Activated CD4-positive, alpha-beta T cell treated with anti-CD3 and anti-CD28 coated beads, Interleukin-2, amount 50 U/mL, for 16 hours (primary cell): ENCODE data around the gene GSTM3.
"Not testable (repeated sequence)": the region's sequence is repeated elsewhere in the genome, so short reads cannot be mapped to it uniquely, and the experiment has no call there.

ENCODE experiments used
- DNase-seq: peaks from one replicate; pipeline ENCODE4 v3.0.0-alpha.2; 2020

The GSTM3 gene

GRCh38 chr1:109725510-109725909 lies 15.3 kb downstream of the GSTM3 start:
- no peak for DNase-seq

- no peak for DNase-seq
Observed at GRCh38 chr1:109724933-109725332, 15.9 kb downstream of the GSTM3 start.

- no peak for DNase-seq
Observed at GRCh38 chr1:109722908-109723691, 17.7 kb downstream of the GSTM3 start.

- DNase-seq, result no peak
Observed at GRCh38 chr1:109721971-109722370, 18.9 kb downstream of the GSTM3 start.

- no peak for DNase-seq
Observed at GRCh38 chr1:109721042-109721441, 19.8 kb downstream of the GSTM3 start.

GRCh38 chr1:109719337-109719837 lies 21.5 kb downstream of the GSTM3 start:
- DNase-seq, result peak; percentile 32

- DNase-seq, result no peak
Observed at GRCh38 chr1:109718495-109718894, 22.3 kb downstream of the GSTM3 start.

GRCh38 chr1:109717729-109718128 lies 23.1 kb downstream of the GSTM3 start:
- no peak for DNase-seq

GRCh38 chr1:109716570-109717090 lies 24.2 kb downstream of the GSTM3 start:
- DNase-seq, result no peak

- no peak for DNase-seq
Observed at GRCh38 chr1:109716121-109716520, 24.7 kb downstream of the GSTM3 start.

- DNase-seq, result no peak
Observed at GRCh38 chr1:109714661-109715372, 26.0 kb downstream of the GSTM3 start.

- no peak for DNase-seq
Observed at GRCh38 chr1:109713636-109714035, 27.2 kb downstream of the GSTM3 start.

GRCh38 chr1:109712321-109712864 lies 28.4 kb downstream of the GSTM3 start:
- no peak for DNase-seq

- DNase-seq, result not testable (repeated sequence)
Observed at GRCh38 chr1:109711593-109712320, 29.1 kb downstream of the GSTM3 start, which contains the start of gene GSTM5. Gene GSTM5 (plus strand): TSS chr1:109712251. CDS start chr1:109712313, 62 bp downstream.

- DNase-seq, result not testable (repeated sequence)
Observed at GRCh38 chr1:109709822-109710221, 31.0 kb downstream of the GSTM3 start.

- not testable (repeated sequence) for DNase-seq
Observed at GRCh38 chr1:109708949-109709348, 31.9 kb downstream of the GSTM3 start.

- DNase-seq, result no peak
Observed at GRCh38 chr1:109705411-109705810, 35.4 kb downstream of the GSTM3 start.

GRCh38 chr1:109704173-109704572 lies 36.7 kb downstream of the GSTM3 start:
- DNase-seq, result no peak

GRCh38 chr1:109702940-109703339 lies 37.9 kb downstream of the GSTM3 start:
- not testable (repeated sequence) for DNase-seq

GRCh38 chr1:109697861-109698260 lies 43.0 kb downstream of the GSTM3 start:
- not testable (repeated sequence) for DNase-seq

GRCh38 chr1:109697066-109697465 lies 43.8 kb downstream of the GSTM3 start:
- DNase-seq, result no peak

- DNase-seq, result not testable (repeated sequence)
Observed at GRCh38 chr1:109695138-109695537, 45.7 kb downstream of the GSTM3 start.

GRCh38 chr1:109694400-109694799 lies 46.4 kb downstream of the GSTM3 start:
- DNase-seq, result not testable (repeated sequence)
